K562 (cell line): ENCODE results near the gene FOXK2. TPM values are rescaled to one million over a fixed set of nuclear protein-coding genes. Genes with fewer than 3 reads are reported as not detected.

ENCODE experiments used
- E2F6 ChIP-seq, 2 experiments: IDR thresholded peaks; 2 replicates each; pipeline ENCODE4 v1.6.1; 2011; ENCODE audit warnings: borderline replicate concordance in 1 of 2, control low read depth in 1 of 2, low read depth in 1 of 2, low read length in 1 of 2, mild to moderate bottlenecking in 1 of 2, mixed read lengths in 1 of 2, moderate library complexity in 1 of 2; ENCODE audit not compliant: insufficient read depth in 1 of 2, insufficient read length in 1 of 2, poor library complexity in 1 of 2, severe bottlenecking in 1 of 2; ENCODE audit errors: extremely low read depth in 1 of 2
- HNRNPK ChIP-seq: fragments of 200-400 bp; formaldehyde crosslinking; IDR thresholded peaks from one replicate; pipeline ENCODE4 v1.6.1; 2018; ENCODE audit warnings: mild to moderate bottlenecking, low read depth, low read length; ENCODE audit not compliant: poor library complexity, severe bottlenecking
- PKNOX1 ChIP-seq: fragments of 450-650 bp; IDR thresholded peaks from 2 replicates; pipeline ENCODE4 v1.6.1; 2016
- STAG1 ChIP-seq: sonication (generic); formaldehyde crosslinking; IDR thresholded peaks from 2 replicates; pipeline ENCODE4 v1.5.0; 2020; ENCODE audit warnings: missing genetic modification reagents, borderline replicate concordance
- ZBTB34 ChIP-seq: fragments of 250-450 bp; sonication (Bioruptor Pico); IDR thresholded peaks from 2 replicates; pipeline ENCODE4 v1.8.0; 2021; ENCODE audit warnings: mild to moderate bottlenecking, moderate library complexity
- ZBTB7A ChIP-seq: IDR thresholded peaks from 2 replicates; pipeline ENCODE4 v1.6.1; 2011; ENCODE audit warnings: low read depth, mild to moderate bottlenecking, low read length, moderate library complexity, borderline replicate concordance; ENCODE audit not compliant: control insufficient read depth
- ZC3H8 ChIP-seq: fragments of 450-650 bp; IDR thresholded peaks from 2 replicates; pipeline ENCODE4 v1.6.1; 2017
- polyA plus RNA-seq, 8 experiments: library from polyadenylated mRNA; depleted of rRNA in 4 of 8; stranded (reverse) in 5 of 8; unstranded in 3 of 8; fragments of >200 nt; fragmentation: Nextera tagmentation in 2 of 8; fragmentation: Illumina TruSeq in 1 of 8; extraction: Ambion mirVana in 2 of 8; extraction: Trizol in 1 of 8; gene quantifications; 2 replicates each; pipeline versions ENCODE4 v1.2.1 to v1.2.3, GENCODE V29; 2011 to 2014; ENCODE audit warnings: inconsistent platforms in 1 of 8, missing spikeins in 1 of 8
- total RNA-seq, 7 experiments: library from RNA; depleted of rRNA in 6 of 7; stranded (reverse); fragments of >200 nt in 6 of 7; fragmentation: Illumina TruSeq in 2 of 7; extraction: Trizol in 2 of 7; gene quantifications; 2 replicates each; pipeline versions ENCODE4 v1.2.1 to v1.2.3, GENCODE V29; 2011 to 2021; ENCODE audit warnings: low replicate concordance in 1 of 7
- TF ChIP-seq, protein P1 (sequence below): sonication (generic); formaldehyde crosslinking; IDR thresholded peaks from 2 replicates; pipeline ENCODE4 v1.8.0; 2022; ENCODE audit warnings: missing genetic modification reagents, mild to moderate bottlenecking, borderline replicate concordance

Gene FOXK2
- total and polyA plus RNA-seq, 9 of the 15 experiments (the other 6 are each of a cell fraction or from before 2014, with no cell fraction given) = 3.0 to 86.0 (median 44.1) TPM

GRCh38 chr17:82647593-82648164 lies 128.1 kb downstream of the FOXK2 start (continued):
- TF ChIP-seq, protein P1, sequence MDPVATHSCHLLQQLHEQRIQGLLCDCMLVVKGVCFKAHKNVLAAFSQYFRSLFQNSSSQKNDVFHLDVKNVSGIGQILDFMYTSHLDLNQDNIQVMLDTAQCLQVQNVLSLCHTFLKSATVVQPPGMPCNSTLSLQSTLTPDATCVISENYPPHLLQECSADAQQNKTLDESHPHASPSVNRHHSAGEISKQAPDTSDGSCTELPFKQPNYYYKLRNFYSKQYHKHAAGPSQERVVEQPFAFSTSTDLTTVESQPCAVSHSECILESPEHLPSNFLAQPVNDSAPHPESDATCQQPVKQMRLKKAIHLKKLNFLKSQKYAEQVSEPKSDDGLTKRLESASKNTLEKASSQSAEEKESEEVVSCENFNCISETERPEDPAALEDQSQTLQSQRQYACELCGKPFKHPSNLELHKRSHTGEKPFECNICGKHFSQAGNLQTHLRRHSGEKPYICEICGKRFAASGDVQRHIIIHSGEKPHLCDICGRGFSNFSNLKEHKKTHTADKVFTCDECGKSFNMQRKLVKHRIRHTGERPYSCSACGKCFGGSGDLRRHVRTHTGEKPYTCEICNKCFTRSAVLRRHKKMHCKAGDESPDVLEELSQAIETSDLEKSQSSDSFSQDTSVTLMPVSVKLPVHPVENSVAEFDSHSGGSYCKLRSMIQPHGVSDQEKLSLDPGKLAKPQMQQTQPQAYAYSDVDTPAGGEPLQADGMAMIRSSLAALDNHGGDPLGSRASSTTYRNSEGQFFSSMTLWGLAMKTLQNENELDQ (CRISPR knock-in tag) = no peak
- TF ChIP-seq PKNOX1 (peak; percentile 80), HNRNPK (no peak), ZBTB34 (no peak), STAG1 (CRISPR knock-in tag) (no peak; the same call in 1 of the 2 replicates), E2F6 (IDR thresholded peaks at IDR 0.05; ENCODE audit: borderline replicate concordance in 1 of 2, extremely low read depth in 1 of 2, insufficient read depth in 1 of 2, insufficient read length in 1 of 2, low read depth in 1 of 2, low read length in 1 of 2, poor library complexity in 1 of 2, severe bottlenecking in 1 of 2) (no peak), ZBTB7A (peak; percentile 27; the same call in 1 of the 2 replicates), ZC3H8 (no peak)
